ENCODE results near the gene ERVMER34-1.

Gene ERVMER34-1

DNA sequence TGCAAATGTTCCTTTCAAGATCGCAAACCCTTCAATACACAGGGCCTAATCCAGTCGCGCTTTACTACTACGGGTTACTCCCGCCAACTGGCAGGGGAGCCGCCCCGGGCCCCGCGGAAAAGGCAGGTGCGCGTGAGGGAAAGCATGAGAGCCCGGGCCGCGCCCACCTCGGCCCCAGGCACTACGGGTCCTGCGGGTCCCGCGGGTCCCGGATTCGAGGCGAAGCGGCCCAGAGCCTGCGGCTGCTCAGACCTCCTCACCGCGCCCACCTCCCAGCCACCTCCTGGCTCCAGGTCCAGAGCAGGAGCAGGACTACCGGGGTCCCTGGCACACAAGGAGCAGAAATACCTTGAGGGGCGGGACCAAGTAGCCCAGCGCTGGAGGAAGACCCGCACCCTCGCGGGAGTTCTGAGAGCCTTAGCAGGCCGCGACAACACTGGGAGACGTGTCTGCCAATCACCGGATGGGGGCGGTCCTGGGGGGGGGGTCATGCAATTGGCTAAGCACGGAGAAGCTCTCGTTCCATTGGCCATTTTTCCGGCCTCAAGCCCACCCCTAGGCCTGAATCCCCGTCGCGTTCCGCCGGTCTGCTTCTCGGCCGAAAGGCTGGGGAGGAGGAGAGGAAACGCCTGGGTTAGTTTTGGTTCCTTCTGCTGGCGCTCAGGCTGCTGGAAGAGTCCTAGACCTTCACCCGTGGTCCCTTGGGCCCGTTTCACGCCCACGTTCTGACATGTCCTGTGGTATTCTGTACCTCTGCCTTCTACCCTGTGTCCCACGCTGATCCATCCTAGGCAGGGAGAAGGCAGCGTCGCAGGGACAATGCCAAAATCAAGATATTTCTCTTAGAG is 29.0 kb downstream of the ERVMER34-1 start:
- DNase-seq (ENCODE audit: insufficient read length, low spot score), result no peak
- no peak for FAIRE-seq
- TF ChIP-seq, protein P1, sequence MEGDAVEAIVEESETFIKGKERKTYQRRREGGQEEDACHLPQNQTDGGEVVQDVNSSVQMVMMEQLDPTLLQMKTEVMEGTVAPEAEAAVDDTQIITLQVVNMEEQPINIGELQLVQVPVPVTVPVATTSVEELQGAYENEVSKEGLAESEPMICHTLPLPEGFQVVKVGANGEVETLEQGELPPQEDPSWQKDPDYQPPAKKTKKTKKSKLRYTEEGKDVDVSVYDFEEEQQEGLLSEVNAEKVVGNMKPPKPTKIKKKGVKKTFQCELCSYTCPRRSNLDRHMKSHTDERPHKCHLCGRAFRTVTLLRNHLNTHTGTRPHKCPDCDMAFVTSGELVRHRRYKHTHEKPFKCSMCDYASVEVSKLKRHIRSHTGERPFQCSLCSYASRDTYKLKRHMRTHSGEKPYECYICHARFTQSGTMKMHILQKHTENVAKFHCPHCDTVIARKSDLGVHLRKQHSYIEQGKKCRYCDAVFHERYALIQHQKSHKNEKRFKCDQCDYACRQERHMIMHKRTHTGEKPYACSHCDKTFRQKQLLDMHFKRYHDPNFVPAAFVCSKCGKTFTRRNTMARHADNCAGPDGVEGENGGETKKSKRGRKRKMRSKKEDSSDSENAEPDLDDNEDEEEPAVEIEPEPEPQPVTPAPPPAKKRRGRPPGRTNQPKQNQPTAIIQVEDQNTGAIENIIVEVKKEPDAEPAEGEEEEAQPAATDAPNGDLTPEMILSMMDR (IDR thresholded peaks at IDR 0.05; ENCODE audit: insufficient read depth, missing control alignments), result no peak

DNA sequence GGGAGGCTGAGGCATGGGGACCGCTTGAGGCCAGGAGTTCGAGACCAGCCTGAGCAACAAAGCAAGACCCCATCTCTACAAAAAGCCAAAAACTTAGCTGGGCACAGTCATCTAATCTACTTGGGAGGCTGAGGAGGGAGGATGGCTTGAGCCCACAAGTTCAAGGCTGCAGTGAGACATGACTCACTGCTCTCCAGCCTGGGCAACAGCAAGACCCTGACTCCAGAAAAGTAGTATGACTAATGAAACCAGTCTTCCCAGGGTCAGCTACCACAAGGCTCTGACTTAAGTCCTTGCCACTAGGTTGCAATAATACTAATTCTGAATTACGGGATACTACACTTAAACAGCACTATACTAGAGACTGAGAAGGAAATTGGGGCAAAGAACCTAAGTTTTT is 33.1 kb downstream of the ERVMER34-1 start:
- TF ChIP-seq, protein P1 (IDR thresholded peaks at IDR 0.05; ENCODE audit: insufficient read depth, missing control alignments), result no peak
- DNase-seq (ENCODE audit: insufficient read length, low spot score), result no peak
- no peak for FAIRE-seq

DNA sequence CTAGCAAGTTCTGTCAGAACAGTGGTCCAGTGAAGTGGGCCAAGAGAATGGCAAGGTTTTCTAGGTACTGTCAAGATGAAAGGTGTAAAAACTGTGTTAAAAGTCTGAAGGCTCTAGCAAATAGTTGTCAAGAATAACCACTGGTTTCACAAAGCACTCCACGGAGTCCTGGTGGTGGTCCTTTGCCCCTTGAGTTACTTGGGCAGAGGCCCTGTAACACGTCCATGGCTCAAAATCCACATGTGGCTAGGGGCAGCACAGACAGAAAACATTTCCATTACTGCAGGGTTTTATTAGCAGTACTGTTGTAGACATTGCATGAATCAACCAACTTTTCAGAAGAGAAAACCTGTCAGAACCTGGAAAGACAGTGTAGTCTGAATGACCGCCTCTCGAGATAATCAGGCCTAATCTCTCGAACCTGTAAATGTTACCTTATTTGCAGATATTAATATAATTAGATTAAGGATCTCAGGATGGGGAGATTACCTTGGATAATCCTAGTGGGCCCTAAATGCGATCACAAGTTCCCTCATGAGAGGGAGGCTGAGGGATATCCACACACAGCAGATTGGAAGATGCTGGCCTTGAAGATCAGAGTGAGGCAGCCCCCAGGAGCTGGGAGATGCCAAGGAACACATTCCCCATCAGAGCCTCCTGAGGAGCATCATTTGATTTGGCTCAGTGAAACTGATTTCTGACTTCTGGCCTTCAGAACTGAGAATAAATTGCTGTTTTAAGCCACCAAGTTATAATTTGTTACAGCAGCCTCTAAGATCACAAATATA is 34.7 kb downstream of the ERVMER34-1 start:
- DNase-seq (ENCODE audit: insufficient read length, low spot score) (no peak), FAIRE-seq (no peak)
- TF ChIP-seq, protein P1 (IDR thresholded peaks at IDR 0.05; ENCODE audit: insufficient read depth, missing control alignments), result no peak

DNA sequence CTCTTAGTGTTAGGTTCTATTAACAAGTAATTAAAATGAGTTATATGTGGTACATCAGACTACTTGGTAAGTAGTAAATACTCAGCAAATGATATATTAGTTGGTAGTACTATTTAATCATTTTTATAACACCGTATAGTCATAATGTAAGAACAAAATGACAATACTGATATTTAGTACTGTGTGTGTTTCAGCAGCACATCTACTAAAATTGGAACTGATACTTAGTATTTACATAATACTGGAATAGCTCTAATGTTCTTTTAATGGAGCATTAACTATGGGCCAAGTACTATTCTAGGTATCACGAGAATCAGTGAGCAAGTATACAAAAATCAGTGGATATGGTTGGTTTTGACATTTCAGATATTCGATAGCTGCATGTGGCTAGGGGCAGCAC is 35.3 kb downstream of the ERVMER34-1 start:
- no peak for DNase-seq (ENCODE audit: insufficient read length, low spot score)
- no peak for FAIRE-seq
- TF ChIP-seq, protein P1 (IDR thresholded peaks at IDR 0.05; ENCODE audit: insufficient read depth, missing control alignments), result no peak

DNA sequence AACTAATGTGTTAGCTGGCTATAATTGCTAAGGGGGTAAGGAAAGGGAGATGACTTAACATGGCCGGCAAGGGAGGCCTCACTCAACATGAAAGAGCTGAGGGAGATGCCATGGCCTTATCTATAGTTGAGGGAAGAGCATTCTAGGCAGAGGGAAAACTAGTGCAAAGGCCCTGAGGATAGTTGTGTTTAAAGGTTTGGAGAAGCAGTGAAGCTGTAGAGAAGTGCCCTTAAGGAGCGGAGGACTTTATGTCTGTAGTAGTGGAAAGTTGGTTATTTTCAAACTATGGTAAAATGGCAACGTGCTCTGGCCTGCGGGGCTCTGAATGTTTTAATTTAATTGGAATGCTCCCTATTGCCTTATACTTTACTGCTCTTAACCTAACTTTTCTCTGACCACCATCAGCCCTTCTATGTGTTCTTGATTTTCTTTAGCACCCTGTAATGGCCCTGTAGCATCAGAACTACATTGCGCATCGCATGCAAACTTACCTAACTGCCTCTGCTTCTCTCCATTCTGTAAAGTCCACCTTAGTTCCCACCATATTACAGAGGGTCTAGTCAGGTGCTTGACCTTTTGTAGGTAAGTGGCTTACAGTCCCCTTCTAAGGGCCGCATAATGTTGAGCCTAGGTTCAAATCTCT is 35.8 kb downstream of the ERVMER34-1 start:
- TF ChIP-seq, protein P1 (IDR thresholded peaks at IDR 0.05; ENCODE audit: insufficient read depth, missing control alignments), result no peak
- DNase-seq (ENCODE audit: insufficient read length, low spot score), result no peak
- no peak for FAIRE-seq

DNA sequence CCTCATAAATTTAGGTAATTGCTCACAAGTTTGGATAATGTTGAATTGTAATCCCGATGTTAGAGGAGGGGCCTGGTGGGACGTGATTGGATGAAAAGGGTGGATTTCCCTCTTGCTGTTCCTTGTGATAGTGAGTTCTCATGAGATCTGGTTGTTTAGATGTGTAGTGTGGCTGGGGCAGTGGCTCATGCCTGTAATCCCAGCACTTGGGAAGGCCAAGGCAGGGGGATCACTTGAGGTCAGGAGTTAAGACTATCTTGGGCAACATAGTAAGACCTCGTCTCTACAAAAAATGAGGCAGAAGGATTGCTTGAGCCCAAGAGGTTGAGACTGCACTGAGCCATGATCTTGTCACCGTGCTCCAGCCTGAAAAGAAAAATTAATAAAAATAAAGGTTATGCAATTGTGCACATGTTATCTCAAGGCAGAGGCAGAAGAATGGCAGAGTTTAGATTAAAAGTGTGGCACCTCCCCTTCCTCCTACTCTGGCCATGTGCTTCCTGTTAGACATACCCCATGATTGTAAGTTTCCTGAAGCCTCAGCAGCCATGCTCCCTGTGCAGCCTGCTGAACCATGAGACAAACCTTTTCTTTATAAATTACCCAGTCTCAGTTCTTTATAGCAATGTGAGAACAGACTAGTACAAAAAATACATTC is 36.5 kb downstream of the ERVMER34-1 start:
- DNase-seq (ENCODE audit: insufficient read length, low spot score) (no peak), FAIRE-seq (no peak)
- TF ChIP-seq, protein P1 (IDR thresholded peaks at IDR 0.05; ENCODE audit: insufficient read depth, missing control alignments), result no peak

All from D721Med (cell line).